DMS114 treated with DMSO at 0.1 percent for 48 hours (cell line): Measurements from ENCODE around the gene GSDMA.
A peak's percentile ranks its signal among the peaks of the same experiment; 100 is the strongest.
"Not testable (repeated sequence)": the region's sequence is repeated elsewhere in the genome, so short reads cannot be mapped to it uniquely, and the experiment has no call there.

Experiments
- DNase-seq: peaks from one replicate; lab custom pipeline; 2025; ENCODE audit not compliant: unreplicated experiment; lab: John Stamatoyannopoulos, UW

The GSDMA gene

DNA sequence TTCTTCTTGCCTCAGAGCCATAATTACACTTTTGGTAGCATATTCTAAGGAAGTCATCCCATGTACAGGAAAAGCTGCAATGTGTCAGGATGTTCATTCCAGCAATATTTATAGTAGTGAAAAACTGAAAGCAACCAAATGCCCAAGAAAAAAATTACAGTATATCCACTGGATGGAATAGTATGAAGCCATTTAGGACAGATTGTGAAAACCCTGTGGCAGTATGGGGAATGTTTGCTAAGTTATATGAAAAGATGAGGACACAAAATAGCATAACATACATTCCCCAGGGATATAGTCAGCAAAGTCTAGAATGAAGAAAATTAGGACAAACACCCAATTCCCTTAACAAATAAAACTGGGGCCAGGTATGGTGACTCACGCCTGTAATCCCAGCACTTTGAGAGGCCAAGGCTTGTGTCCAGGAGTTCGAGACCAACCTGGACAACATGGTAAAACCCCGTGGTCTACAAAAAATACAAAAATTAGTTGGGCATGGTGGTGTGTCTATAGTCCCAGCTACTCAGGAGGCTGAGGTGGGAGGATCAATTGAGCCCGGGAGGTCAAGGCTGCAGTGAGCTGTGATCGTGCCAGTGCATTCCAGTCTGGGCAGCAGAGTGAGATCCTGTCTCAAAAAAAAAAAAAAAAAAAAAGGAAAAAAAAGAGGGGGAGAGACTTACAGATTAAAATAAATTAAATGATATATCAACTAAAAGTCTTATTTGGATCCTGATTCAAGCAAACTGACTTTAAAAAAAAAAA lies 33.0 kb upstream of the GSDMA start:
- no peak for DNase-seq

DNA sequence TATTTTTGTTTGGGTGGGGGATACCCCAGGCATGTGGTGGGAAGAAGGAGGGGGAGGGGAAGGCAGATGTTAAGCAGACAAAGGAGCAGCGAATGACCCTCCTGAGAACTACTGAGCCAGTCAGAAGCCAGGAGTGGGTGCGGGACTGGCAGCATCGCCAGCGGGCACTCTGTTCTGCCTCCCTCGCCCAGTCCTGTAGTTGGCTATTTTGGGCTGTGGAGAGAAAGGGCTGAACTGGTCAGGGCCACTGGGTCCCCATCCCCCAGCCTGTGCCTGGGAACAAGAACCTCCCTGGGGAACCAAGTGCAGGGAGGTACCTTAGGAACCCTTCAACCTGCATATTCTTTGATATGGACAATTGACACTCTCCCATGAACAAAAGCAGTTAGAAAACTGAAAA lies 28.9 kb upstream of the GSDMA start:
- DNase-seq, result no peak

DNA sequence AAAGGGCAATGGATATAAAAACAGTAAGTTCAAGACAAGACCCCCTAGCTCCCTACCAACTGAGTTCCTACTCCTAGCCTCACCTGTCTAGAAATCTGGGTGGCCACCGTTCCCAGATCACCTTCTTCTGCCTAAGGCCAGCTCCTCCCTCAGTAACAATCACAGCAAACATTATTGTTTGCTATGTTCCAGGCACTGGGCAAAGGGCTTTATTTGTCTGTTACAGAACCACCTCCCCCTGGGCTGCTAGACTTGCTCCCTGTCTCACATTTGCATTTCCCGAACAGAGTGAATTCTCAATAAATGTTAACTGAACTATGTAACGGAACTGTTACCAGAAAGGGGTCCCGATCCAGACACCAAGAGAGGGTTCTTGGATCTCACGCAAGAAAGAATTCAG lies 28.5 kb upstream of the GSDMA start:
- no peak for DNase-seq

DNA sequence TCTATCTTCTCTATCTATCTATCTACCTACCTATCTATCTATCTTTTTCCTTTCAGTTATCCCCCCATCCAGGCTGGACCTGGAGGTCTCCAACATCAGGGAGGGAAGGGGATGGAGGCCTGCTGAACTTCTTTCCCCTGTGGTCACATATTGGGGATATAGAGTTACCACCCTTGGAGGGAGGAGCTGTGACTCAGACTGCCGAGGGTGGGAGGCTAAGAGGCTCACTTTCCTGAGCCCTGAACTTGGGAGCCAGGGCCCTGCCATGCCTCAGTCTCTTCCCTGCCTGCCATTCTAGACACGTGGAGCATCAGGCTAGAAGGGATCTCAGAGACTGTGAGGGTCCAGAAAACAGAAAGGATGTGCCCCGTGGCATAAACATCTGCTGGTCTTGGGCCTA lies 26.9 kb upstream of the GSDMA start:
- no peak for DNase-seq

DNA sequence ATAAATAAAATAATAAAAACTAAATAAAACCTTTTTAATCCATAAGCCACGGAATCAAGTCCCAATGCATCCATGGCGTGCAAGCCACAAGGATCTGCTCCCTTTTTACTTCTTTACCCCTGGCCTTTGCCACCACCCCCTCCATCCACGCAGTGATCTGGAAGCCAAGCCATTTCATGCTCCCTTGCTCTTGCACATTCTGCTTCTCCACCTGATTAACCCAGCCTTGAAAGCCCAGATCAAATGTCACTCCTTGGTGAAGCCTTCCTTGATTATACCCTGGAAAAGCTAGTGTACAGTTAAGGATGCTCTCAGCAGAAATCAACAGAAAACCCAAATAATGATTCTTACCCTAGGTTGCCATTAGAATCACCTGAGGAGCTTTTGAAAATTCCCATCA lies 25.4 kb upstream of the GSDMA start:
- no peak for DNase-seq

DNA sequence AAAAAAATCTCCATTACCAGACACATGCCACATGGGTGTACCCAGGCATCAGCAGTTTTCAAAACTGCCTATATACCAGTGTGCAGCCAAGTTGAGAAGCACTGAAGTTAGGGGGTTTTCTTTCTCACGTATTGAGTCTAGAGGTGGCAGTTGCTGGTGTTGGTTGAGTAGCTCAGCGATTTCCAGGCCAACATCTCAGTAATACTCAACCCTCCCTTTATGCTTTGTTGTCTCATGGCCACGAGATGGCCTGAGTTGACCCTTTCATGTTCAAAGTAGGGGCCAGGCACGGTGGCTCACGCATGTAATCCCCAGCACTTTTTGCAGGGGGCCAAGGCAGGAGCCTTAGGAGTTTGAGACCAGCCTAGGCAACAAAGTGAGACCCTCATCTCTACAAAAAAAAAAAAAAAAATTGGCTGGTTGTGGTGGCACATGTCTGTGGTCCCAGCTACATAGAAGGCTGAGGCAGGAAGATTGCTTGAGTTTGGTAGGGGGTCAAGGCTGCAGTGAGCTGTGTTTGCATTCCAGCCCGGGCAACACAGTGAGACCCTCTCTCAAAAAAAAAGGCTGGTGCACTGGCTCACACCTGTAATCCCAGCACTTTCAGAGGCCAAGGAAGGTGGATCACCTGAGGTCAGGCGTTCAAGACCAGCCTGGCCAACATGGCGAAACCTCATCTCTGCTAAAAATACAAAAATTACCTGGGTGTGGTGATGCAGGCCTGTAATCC lies 24.5 kb upstream of the GSDMA start:
- DNase-seq, result no peak

DNA sequence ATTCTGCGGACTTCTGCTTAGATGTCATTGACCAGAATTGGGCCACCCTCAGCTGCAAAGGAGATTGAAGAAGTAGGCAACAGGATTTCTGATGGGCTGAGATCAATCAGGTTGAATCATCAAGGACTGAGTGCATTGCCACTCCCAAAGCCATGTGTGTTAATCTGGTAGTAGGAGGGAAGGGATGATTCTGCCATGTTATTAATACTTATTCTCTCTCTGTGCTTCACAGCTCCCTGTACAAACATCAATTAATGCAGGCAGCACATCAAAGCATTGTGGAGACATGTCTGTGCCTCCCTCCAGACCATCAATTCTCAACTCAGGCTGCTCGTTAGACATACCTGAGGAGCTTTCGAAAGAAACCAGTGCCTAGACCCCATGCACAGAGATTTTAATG lies 23.7 kb upstream of the GSDMA start:
- DNase-seq, result no peak

DNA sequence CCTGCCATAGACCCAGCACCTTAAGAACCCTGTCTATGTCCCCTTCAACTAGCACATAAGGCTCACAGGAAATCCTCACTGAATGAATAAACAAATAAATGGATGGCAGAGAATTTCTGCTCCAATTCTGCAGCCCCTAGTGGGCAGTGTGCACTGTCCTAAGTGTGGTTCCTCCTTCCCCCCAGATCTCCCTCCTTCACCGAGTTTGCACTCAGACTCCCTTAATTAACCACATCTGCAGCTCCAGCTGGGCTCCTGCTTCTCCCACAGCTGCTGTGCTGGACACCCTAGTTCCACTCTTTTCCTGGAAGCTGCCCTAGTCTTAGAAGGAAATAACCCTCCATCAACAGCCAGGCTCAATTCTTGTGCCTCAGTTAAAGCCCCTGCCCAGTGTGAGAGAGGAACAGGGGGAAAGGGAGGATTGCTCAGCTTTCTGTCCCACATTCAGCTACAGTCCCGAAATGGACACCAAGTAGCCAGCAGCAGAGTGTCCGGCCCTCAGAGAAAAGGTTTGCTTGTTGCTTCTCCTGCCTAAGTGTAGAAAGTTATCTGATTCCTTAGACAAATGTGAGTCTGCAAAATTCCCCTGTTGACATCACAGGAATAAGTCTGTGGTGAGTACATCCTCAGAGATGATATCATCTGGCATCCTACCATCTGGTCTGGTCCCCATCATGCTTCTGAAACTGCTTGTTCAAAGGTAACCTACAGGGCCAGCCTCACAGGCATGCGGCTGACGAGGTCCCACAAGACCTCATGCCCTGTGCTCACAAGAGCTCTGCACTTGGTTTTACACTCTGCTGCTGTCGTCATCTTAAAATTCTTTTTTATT lies 23.0 kb upstream of the GSDMA start:
- DNase-seq, result peak; percentile 29

DNA sequence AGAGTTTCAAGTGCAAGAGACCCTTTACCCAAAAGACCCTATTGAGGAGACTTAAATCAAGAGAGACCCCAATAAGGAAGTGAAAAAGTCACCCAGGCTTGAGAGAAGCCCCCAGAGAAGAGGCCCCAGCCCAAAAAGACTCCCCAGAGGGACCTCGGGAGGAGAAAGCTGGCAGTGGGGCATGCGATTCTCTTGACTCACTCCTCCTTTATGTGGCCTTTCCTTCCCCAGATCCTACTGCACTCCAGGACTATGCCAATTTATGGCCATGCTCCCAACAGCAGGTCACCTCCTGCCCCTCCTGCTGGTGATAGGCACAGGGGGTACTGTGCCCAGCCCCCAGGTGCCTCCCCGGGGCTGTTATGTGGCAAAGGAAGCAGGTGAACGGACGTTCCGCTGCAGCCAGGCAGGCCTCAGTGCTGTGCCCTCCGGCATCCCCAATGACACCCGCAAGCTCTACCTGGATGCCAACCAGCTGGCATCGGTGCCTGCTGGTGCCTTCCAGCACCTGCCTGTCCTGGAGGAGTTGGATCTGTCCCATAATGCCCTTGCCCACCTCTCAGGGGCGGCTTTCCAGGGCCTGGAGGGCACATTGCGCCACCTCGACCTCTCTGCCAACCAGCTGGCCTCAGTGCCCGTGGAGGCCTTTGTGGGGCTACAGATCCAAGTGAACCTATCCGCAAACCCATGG lies 19.0 kb upstream of the GSDMA start:
- DNase-seq, result no peak

DNA sequence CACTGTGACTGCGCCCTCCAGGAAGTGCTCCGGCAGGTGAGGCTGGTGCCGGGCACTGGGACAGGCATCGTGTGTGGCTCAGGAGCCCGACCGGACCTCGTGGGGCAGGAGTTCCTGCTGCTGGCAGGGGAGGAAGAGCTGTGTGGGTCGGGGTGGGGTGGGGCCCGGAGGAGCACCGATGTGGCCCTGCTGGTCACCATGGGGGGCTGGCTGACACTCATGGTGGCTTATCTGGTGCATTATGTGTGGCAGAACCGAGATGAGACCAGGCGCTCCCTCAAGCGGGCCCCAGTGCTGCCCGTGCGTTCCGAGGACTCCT lies 18.5 kb upstream of the GSDMA start:
- no peak for DNase-seq

DNA sequence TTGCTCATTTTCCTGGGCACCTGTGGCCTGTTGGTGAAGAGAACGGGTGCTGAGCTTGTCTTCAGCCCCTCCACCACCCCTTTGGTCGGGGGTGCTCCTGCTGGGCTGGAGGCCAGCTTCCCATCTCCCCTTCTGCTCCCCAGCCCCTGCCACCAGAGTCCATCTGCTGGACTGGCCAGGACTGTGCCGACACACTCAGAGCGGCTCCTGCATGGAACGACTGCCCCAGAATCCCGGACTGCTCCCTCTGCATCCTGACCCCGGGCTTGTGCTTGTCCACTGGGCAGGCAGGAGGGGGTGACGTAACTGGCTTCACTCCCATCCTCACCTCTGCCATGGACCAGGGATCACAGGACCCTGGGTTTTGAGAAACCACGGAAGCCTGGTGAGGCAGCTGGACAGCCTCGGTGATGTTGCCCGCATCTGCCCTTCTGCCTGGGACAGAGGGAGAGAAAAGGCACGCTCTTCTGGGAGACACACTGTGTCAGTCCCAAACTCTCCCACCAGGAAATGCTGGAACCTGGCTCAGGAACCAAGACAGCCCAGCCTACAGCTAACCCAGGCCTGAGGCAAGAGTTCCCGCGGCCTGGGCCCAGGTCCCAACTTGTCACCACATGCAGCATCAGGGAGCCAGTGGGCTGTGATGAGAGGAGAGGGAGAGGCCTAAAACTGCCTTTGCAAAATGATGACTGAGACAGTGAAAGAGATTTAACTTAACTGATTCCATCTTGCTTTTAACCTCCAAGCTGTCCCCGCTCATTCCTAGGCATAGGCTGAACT lies 16.1 kb upstream of the GSDMA start:
- no peak for DNase-seq

DNA sequence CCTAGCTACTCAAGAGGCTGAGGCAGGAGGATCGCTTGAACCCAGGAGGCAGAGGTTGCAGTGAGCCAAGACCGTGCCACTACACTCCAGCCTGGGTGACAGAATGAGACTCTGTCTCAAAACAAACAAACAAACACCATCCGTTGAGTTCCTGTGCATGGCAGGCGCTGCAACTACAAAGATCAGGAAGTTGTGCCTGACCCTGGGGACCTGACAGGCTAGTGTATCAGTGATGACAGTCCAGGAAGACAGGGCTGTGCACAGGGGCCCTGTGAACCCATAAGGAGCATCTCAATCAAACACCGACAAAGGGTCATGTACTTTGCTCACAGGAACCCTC lies 14.3 kb upstream of the GSDMA start:
- not testable (repeated sequence) for DNase-seq

DNA sequence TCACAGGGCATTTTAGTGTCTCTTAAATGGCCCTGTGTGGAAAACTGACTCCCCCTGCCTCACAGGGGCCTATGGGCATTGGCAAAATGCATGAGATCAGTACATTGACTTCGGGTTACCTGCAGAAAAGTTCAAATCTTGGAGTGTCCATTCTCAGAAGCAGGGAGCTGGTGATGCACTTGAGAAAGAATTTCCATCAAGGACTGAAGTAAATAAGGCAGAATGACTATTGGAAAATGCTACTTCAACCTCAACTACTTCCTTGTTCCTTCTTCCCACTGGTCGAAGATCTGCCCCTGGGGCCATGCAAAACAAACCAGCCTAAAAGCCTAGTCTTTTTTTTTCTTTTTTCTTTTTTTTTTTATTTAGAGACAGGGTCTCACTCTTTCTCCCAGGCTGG lies 13.8 kb upstream of the GSDMA start:
- no peak for DNase-seq

DNA sequence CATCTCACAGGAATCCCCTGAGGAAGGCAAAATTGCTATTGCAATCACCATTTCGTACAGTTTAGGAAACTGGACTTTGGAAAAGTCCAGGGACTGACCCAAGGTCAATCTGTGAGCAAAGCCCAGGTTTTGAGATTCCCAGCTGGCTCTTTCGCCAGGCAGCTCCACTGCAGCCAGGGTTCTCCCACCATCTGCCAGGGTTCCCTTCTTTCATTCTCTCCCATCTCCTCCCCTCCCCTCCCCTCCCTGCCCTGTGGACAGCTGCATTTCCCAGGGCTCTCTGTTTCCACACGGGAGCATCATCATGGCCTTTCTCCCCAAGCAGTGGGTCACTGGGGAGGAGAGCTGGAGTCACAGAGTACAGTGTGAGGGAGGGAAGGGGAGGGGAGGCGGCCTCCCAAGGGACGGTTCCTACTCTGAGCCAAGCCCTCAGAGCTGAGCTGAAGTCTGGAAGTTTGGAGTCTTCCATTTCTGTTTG lies 11.9 kb upstream of the GSDMA start:
- DNase-seq, result no peak

DNA sequence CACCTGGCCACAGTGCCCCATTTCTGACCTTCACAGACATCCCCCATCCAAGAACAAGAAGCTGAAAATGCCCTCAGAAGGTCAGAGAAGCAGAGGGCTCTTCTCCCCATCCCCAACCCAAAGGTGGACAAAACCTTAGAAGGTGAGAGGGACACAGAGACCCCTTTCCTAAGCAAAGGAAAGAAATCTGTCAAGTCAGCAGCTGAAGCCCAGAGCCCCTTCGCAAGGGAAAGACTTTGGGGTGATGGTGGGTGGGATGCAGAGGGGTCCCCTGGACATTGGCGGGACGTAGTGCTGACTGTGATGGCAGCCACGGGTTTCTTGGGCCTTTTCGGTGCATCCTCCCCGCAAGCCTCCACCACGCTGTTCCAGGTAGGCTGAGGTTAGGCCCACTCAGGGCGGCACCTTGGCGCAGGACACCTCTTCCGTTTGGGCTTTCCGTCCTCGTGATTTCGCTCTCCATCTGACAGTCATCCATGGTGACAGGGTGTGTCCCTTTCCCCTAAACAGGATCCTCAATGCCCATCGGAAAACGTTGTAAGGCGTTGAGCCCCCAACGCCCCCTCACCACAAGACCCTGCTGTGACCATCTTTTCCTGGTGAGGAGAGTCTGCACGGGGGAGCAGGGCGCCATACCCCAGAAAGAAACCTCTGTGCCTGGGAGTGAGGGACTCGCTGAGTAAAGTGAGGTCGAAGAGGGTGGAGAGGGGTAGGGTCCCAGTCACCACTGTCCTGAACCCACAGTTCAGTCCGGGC lies 10.7 kb upstream of the GSDMA start:
- DNase-seq, result no peak

DNA sequence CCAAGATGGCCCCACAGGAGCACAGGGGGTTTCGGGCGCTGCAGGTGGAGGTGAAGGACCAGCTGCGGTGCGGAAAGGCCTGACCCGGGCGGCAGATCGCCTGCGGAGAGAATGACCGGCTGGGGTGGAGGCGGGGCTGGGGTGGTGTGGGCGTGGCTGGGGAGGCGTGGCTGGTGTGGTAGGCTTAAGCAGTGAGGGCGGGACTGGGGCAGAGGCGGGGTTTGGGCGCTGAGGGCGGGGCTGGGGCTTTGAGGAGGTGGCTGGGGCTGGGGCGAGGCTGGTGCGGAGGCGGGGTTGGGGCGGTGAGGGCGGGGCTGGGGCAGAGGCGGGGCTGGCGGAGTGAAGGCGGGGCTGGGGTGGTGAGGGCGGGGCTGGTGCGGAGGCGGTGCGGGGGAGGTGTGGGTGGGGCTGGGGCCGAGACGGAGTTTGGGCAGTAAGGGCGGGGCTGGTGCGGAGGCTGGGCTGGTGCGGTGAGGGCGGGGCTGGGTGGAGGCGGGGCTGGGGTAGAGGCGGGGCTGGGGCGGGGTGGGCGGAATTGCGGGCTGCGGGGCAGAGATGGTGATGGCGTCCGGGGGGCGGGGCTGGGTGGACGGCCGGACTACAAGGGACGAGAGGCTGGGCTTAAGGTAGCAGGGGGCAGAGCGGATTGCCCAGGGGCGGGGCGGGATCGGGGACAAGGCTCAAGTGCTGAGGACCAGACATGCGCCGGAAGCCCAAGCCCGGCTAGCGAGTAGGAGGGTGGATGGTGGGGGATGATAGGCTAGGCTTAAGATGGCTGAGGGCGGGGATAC lies 9.9 kb upstream of the GSDMA start:
- peak; percentile 83 for DNase-seq

DNA sequence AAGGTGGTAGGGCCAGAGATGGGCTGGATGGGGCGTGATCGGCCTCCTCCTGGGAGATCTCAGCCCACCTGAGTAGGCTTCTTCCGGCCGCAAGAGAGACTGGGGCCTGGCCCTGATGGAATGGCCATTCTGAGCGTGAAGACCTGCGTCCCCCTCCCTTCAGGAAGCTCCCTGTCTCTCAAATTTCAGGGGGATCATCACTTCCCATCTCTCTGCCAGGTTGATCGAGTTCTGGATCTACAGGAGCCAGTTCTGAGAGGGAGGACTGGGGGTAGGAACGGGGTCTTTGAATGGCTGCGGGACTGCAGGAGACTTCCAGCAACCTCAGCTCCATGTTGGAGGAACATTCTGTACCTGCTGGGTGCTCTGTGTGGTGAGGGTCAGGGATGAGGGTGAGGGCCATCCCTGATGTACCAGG lies 9.3 kb upstream of the GSDMA start:
- DNase-seq, result no peak

DNA sequence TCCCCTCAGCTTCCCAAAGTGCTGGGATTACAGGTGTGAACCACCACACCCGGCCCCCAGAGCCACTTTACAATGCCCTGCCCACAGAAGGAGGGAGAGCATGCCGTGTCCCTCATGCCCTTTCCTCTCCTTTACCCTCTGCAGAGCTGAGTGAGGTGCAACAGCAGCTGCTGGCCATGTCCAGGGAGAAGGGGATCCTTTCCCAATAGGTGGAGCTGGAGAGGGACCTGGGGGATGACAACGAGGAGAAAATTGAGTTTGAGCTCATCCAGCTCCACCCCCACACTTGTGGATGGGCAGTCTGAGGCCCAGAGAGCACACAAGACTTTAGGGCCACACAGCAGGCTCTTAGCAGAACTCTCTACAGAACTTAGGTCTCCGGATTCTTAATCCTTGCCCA lies 7.9 kb upstream of the GSDMA start:
- no peak for DNase-seq

DNA sequence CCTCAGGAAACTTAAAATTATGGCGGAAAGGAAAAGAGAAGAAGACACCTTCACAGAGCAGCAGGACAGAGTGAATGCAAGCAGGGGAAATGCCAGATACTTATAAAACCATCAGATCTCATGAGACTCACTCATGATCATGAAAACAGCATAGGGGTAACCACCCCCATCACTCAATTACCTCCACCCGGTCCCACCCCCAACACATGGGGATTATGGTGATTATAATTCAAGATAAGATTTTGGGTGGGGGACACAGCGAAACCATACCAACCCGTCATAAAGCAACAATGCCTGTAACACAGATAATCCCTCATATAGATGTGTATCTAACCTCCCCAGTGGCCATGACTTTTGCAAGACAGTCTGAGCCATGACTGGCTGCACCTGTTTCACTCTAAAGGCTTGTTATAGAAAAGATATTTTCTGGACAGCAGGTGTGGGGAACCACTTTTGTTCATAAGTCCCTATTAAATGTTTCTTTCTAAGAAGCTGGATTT lies 7.0 kb upstream of the GSDMA start:
- no peak for DNase-seq
